ENCODE measurements around the gene TSKS. TPM values are rescaled to one million over a fixed set of nuclear protein-coding genes. Genes with fewer than 3 reads are reported as not detected.

TSKS gene
- total and polyA plus RNA-seq, 2 donors (not counting 3 experiments of a cell fraction or from before 2014, with no cell fraction given), result 0.03 TPM; not detected in 1

DNA sequence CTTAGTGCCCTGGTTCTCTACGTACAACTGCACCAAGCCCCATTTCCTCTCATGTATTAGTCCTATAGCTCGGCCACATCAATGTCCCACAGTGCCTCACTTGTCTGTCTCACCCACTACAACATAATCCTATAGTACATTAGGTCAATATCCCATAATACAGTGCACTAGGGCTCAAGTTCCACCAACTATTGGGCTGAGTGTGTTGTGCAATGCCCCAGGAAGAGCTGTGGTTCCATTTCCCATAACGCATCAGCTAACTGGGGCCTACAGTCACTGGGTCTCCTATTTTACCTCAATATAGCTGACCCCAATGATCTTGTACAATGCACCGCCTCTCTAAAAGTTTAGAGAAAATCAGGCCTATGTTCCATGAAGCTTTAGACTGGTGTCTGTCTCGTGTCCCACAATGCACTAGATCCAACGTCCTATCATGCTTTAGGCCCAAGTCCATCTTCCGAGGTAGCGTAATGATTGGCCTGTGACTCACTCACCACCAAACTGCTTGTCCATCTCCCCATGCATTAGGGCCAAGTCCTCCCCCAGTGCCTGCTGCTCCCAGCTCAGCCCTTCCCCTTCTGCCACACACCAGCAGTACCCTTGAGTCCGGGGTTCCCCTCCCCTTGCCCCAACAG, 21.8 kb downstream of the TSKS start:
- Histone ChIP-seq H2AFZ (ENCODE audit: low read depth, low read length) (no peak overlapping the region), H3K9me1 (replicated peaks; ENCODE audit: control insufficient read depth, extremely low read depth, insufficient read depth, low read length) (no peaks in the 10 kb centered on the region), H3K4me2 (ENCODE audit: insufficient read depth, low read length) (no peak overlapping the region), H3K4me1 (ENCODE audit: control insufficient read depth, extremely low read depth, insufficient read depth, low read length) (no peaks in the 10 kb centered on the region), H3K9me3 (replicated peaks; ENCODE audit: control insufficient read depth, insufficient read depth, low read length) (no peaks in the 10 kb centered on the region), H3K4me3 (replicated peaks in 1 of 3; ENCODE audit: insufficient read depth in 1 of 3, low read depth in 1 of 3, low read length in 3 of 3) (no peak overlapping the region), H3K79me2 (ENCODE audit: control insufficient read depth, insufficient read depth, low read length) (no peaks in the 10 kb centered on the region), H3K27me3 (ENCODE audit: control insufficient read depth in 2 of 2, insufficient read depth in 2 of 2, low read length in 2 of 2) (no peaks in the 10 kb centered on the region), H3K9ac (replicated peaks; ENCODE audit: extremely low read depth, insufficient read depth, low read length) (no peak overlapping the region), H3K27ac (ENCODE audit: insufficient read depth, low read depth, low read length) (no peak overlapping the region), H3K36me3 (ENCODE audit: control insufficient read depth in 2 of 2, extremely low read depth in 1 of 2, insufficient read depth in 2 of 2, low read length in 2 of 2) (no peaks in the 10 kb centered on the region), H4K20me1 (replicated peaks; ENCODE audit: control insufficient read depth, extremely low read depth, insufficient read depth, low read length) (no peaks in the 10 kb centered on the region)
- TF ChIP-seq GATA2 (IDR thresholded peaks at IDR 0.05; ENCODE audit: insufficient read depth, insufficient read length, low read depth, low read length), result no peak
- no peak for TF ChIP-seq JUN (IDR thresholded peaks at IDR 0.05; ENCODE audit: borderline replicate concordance, insufficient read depth, insufficient read length, low read depth)
- TF ChIP-seq, protein P1, sequence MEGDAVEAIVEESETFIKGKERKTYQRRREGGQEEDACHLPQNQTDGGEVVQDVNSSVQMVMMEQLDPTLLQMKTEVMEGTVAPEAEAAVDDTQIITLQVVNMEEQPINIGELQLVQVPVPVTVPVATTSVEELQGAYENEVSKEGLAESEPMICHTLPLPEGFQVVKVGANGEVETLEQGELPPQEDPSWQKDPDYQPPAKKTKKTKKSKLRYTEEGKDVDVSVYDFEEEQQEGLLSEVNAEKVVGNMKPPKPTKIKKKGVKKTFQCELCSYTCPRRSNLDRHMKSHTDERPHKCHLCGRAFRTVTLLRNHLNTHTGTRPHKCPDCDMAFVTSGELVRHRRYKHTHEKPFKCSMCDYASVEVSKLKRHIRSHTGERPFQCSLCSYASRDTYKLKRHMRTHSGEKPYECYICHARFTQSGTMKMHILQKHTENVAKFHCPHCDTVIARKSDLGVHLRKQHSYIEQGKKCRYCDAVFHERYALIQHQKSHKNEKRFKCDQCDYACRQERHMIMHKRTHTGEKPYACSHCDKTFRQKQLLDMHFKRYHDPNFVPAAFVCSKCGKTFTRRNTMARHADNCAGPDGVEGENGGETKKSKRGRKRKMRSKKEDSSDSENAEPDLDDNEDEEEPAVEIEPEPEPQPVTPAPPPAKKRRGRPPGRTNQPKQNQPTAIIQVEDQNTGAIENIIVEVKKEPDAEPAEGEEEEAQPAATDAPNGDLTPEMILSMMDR (IDR thresholded peaks at IDR 0.05; ENCODE audit: extremely low read depth in 1 of 2, insufficient read depth in 1 of 2, low read depth in 1 of 2, low read length in 2 of 2), result no peak
- no peak for TF ChIP-seq FOS (IDR thresholded peaks at IDR 0.05; ENCODE audit: borderline replicate concordance, insufficient read depth, low read length)
- TF ChIP-seq POLR2AphosphoS5 (IDR thresholded peaks at IDR 0.05; ENCODE audit: insufficient read depth, low read depth, low read length), result no peak
- TF ChIP-seq MYC (IDR thresholded peaks at IDR 0.05; ENCODE audit: low read depth, low read length), result no peak
- TF ChIP-seq, protein P2, sequence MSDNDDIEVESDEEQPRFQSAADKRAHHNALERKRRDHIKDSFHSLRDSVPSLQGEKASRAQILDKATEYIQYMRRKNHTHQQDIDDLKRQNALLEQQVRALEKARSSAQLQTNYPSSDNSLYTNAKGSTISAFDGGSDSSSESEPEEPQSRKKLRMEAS (IDR thresholded peaks at IDR 0.05; ENCODE audit: insufficient read depth, insufficient read length), result no peak
- no peak for TF ChIP-seq POLR2A (IDR thresholded peaks at IDR 0.05; ENCODE audit: low read depth, low read length)
- no peak for TF ChIP-seq EZH2 (IDR thresholded peaks at IDR 0.05; ENCODE audit: borderline replicate concordance, low read depth, low read length, severe bottlenecking)
- POLR2A ChIA-PET, result no interaction called here
- DNase-seq (ENCODE audit: low read depth, low spot score) (no peak), FAIRE-seq (no peak)
- dilution Hi-C loops (cut with MboI; ENCODE audit: extremely low pct_ligation_motif_present, low sequenced_read_pairs) (no loop called here), intact Hi-C loops (cut with micrococcal nuclease) (no loop called here)
- CTCF ChIA-PET, result interaction anchor here (1.0 kb wide), 1 partner anchor 9 kb away, joined by 3 read pairs; no protein-coding TSS in a partner anchor
- BruUV-seq (replicated peaks), result no TSS peak

Measured in endothelial cell of umbilical vein (primary cell).